Activated CD8-positive, alpha-beta memory T cell treated with anti-CD3 and anti-CD28 coated beads for 1 hour (primary cell): ENCODE measurements around the gene PEX13.
A peak's percentile ranks its signal among the peaks of the same experiment; 100 is the strongest.
"Not testable (repeated sequence)": the region's sequence is repeated elsewhere in the genome, so short reads cannot be mapped to it uniquely, and the experiment has no call there.

ENCODE experiments used
- DNase-seq, 2 donors: peaks; one replicate each; pipeline ENCODE4 v3.0.0-alpha.2; 2020; ENCODE audit warnings: low read depth in 1 of 2; ENCODE audit errors: extremely low read depth in 1 of 2

PEX13 gene, protein sequence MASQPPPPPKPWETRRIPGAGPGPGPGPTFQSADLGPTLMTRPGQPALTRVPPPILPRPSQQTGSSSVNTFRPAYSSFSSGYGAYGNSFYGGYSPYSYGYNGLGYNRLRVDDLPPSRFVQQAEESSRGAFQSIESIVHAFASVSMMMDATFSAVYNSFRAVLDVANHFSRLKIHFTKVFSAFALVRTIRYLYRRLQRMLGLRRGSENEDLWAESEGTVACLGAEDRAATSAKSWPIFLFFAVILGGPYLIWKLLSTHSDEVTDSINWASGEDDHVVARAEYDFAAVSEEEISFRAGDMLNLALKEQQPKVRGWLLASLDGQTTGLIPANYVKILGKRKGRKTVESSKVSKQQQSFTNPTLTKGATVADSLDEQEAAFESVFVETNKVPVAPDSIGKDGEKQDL

DNA sequence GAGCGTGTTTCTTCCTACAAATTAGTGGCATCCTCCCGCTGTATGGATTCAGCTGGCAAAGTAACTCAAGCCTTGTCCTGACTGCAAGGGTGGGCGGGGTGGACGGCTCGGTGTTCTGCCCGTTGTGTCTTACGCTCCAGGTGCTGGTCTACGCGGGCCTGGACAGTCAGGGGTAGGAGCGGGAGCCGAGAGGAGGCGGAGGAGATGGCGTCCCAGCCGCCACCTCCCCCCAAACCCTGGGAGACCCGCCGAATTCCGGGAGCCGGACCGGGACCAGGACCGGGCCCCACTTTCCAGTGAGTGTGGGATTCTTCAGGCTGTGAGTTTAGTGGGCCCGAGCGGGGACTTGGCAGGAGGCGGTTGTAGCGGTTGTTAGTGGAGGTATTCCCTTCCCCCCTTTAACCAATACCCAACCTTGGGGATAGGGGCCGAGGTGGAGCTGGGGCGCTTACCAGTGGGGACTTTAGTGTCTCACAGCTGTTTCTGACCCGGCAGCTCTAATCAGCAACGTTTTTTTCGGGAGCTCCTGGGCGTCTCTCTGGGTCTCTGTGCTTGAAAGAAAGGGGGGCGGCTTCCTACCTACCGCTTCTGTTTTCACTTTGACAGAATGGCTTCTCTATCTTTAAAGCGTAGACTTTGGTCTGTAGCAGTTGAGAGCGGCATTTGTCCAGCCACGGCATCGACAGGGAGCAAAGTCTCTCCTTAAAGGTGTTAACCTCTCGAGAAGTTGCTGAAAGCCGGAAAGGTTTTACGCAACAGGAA lies at the start of gene PEX13, which contains the start of gene PUS10:
Gene PEX13 (plus strand): TSS at position 165 of the 762 bp plus-strand sequence. CDS start 40 bp downstream, at position 205.
Gene PUS10 (minus strand): TSS at position 700 of the 762 bp plus-strand sequence. CDS start 6,365 bp downstream, outside the sequence.
- DNase-seq = peak; percentile 16 to 43

DNA sequence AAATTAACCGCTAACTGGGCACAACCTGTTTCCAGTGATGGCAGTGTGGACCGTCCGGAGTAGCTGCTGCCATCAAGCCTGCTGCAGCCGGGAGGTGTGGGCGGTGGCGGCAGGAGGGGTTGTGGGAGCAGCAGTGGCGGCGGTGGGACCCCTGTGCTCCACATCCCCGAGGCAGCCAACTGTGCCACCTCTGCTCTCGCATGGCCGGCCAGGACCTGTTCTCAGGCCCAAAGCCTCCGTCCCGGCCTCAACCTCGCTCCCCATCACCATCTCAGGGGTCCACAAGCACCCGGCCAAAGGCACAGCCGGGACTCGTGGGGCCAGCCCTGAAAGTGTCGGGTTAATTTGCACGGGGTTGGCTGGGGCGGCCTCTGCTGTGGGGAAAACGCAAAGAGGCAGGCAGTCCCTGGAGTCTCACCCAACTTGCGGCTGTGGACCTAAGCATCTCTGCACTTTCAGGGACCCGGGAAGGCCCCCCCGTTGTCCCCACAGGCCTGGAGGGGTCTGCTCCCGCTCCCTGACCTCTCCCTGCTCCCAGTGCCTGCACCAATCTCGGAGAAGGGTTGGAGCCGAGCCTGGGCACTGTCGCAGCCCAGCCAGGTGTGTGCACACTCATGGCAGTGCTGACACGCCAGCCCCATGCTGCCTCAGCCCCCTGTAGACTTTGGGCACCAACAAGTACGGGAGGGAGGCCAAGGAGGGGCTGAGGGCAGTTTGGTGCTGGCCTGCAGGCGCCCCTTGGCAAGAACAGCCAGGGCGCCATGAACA lies 44.4 kb upstream of the PEX13 start:
- no peak for DNase-seq

DNA sequence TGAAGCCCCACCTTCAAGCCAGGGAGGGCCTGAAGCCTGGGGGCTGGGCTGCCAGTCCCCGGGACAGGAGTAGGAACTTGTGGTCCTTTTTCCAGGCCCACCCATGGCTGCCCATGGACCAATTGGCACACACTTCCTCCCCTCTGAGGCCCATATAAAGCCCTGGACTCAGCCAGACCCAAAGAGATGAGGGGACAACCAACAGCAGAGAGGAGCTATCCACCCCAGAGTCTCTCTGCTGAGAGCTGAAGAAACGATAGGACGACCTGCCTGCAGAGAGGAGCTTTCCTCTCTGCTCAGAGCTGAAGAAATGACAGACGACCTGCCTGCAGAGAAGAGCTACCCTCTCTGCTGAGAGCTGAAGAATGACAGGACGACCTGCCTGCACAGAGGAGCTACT lies 43.8 kb upstream of the PEX13 start:
- no peak for DNase-seq

DNA sequence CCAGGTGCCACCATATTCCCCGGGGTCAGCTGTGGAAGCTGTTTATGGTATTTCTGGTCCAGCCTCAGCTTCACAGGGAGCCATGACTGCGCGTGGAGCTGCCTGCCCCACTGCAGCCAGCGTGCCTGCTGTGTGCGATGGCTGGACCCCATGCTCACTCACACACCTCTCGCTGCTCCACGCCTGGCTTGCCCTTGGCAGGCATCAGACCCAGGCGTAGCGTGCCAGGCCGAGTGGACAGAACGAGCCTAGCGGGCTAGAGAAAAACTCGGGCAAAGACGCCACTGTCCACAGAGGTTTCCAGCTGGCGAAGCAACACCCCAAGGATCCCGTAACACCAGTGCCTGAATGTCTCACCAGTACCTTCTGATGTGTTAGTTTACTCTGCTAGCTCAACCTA lies 42.9 kb upstream of the PEX13 start:
- DNase-seq = no peak

DNA sequence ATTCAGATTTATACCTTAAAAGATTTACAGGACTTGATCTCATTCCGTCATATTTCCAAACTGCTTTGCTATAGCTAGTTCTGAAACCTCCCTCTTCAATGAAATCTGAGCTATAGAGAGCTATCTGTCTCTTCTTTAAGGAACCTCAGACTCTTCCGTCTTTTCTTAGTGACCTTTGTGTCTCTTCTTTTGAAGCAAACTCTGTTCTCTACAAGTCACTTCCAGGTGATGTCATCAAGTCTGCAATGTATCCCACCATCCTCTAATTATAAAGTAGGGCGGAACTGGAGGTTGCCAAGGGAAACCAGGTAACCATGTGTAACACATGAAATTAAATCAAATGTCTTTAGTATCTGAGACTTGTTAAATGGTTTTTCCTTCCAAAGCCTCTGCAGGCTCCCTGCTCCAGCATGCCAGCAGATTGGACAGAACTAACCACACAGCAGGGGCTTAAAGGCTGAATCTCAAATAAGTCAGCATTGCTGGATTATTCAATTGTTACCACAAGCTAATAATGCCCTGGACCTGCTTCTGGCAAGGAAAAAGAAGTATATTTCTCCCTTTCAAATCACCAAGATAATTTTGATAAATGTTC lies 41.2 kb upstream of the PEX13 start:
- no peak for DNase-seq

DNA sequence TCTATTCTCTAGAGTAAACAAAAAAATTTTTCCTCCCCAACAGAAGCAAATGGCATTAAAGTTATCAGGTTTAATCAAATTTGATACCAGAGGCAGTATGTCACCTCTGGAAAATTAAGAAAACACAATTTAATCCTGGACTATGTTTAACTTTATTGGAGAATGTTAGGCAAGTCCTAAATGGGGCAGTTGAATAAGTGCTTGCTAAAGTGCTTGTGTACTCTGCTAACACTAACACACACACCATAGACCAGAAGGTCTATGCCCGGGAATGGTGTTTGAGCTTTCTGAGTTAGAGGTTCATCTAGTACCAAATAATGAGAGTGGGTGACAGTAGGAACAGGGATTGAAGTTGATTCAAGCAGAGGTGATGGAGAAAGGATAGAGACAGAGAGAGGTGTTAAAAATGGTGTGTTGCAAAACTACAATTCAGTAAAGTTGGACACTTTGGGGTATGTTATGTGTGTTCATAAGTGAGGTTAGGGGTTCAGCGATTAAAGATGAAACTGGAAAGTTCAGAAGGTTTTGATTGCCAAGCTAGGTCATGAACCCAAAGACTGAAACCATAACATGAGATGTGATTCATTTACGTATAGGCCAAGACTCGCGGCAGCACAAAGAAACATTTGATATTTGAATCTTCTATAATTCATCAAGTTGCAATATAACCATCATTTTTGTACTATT lies 40.5 kb upstream of the PEX13 start:
- DNase-seq = no peak

DNA sequence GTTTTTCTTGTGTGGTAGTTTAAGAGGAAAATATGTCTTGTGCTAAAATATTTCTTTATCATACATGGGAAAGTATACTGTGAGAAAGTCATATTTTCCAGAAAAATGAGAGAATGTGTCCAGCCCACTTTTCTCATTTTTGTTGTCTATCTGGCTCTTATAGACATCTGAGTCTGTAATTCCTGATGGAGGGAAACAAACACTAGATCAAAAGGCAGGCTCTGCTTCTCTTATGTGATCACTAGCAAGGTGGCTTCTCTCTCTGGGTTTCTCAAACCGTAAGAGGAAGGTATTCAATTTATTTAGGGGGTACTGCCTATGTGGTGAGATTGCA lies 40.0 kb upstream of the PEX13 start:
- no peak for DNase-seq

DNA sequence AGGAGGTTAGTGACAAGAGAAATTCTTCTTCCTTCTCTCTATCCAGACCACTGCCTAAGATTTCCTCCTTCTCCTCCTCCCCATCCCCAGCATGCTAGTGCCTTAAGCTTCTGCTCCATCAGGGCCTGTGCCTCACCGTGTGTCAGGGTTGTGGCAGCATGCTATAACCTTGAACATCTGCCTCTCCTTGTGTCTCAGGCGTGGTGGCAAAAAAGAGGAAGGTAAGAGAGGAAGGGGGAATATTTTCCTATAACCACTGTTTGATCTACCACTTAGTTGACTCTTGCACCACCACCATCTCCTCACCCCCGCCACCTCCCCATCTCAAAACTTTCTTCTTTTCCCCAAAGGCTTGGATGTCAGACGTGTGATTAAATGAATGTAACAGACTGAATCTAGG lies 38.3 kb upstream of the PEX13 start:
- no peak for DNase-seq

DNA sequence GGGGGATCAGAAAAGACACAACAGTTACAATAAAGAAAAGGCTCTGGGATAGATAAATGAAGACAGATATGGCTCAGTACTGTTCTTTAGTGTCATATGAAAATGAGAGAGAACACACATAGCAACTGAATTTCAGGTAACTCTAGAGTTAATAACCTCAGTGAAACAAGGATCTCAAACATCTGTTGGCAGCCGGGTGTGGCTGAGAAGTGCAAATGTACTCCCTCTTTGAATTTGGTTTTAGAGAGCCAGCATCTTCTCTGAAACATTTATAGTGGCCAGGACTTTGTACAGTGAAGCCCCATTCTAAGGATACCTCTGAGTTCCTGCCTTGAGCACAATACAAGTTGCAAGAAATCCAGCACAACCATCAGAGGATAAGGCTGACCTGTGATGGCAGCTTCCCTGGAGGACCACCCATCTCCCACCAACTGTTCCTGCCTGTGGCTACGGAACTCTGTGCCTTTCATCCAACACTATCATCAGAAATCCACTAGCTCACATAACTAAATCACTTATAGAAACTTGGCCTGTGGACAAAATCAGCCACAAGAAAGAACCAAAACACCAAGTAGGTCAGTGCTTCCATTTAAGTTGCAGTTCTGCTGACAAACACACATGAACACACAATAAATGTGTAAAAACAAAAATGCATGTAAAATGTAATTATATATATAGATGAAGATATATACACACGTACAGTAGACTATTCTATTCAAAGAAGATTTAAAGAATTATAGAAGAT lies 37.3 kb upstream of the PEX13 start:
- no peak for DNase-seq

DNA sequence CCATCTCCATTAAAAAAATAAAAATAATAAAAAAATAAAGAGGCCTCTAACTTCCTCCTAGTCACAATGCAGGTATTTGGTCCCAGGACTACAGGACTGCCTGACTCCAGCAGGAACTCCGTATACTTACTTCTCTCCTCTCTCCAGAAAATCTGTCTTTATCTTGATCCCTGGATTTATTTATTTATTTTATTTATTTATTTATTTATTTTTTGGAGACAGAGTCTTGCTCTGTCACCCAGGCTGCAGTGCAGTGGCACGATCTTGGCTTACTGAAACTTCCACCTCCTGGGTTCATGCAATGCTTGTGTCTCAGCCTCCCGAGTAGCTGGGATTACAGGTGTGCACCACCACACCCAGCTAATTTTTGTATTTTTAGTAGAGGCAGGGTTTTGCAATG lies 35.5 kb upstream of the PEX13 start:
- DNase-seq = not testable (repeated sequence)

DNA sequence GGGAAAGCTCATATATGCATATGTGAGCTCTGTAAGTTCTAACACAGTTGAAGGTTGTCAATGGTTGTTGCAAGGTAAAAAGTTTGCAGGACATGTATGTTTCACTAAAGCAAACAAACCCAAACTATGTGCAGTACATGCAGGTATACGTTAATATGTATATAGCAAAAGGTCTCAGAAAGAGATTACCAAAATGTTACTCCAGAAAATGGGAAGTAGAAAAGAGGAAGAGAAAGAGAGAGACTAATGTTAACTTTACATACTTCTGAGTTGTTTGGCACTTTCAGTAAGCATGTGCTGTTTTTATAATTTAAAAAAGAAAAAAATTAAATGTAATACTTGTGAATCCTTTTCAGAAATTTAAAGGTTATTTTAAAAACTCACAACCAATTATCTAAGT lies 32.8 kb upstream of the PEX13 start:
- DNase-seq = no peak

DNA sequence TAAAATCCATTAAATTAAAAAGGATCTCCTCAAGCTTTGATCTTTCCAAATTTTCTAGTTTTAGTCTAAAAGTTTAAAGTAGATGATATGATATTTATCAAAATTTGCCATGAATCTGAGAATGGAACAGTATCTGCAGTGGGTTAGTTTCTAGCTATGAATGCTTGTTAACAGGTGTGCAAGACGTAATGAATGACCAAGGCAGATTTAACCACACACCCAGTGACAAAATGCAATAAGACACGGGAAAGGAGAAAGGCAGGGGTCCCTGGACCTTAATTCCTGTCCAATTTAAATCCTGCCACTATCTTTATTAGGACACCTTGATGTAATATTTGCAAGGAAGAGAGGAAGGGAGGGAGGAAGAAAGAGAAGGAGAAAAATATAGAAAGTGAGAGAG lies 30.5 kb upstream of the PEX13 start:
- no peak for DNase-seq

DNA sequence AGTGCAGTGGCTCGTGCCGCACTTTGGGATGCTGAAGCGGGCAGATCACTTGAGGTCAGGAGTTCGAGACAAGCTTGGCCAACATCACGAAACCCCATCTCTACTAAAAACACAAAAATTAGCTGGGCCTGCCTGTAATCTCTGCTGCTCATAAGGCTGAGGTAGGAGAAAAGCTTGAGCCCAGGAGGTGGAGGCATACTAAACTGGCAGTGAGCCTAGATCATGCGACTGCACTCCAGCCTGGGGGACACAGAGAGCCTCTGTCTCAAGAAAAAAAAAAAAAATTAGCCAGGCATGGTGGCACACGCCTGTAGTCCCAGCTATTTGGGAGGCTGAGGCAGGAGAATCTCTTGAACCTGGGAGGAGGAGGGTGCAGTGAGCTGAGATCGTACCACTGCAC lies 29.9 kb upstream of the PEX13 start:
- DNase-seq = not testable (repeated sequence)

DNA sequence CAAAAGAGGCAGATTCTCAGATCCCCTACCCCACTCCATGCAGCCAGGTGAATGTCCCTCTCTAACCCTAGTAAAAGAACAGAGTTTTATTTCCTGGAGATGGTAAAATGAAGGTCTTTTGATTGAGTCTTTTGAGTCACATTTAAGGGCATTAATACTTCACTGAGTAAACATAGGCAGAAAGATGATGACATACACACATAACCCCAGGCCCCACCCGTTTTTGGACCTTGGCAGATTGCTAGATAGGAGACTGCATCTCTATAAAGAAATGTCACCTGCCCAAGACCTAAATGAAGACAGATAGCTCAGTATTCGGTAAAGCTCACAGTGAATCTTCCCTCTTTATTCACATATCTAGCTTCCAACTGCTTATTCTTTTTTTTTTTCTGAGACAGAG lies 28.3 kb upstream of the PEX13 start:
- DNase-seq = no peak

DNA sequence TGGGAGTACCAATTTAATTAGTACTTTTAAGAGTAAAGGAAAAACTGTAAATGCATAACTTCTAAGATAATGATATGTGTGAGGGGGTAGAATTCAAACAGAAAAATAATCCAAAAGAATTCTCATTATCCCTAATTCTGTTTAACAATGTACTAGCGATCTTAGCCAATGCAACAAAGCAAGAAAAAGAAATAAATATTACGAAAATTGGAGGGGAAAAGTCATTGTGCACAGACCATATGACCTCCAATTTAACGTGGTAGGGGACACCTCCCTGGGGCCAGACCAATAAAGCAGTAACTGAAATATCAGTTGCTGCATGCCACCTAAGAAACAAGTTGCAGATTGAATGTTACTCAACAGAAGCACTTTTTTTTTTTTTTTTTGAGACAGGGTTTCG lies 25.9 kb upstream of the PEX13 start:
- no peak for DNase-seq

DNA sequence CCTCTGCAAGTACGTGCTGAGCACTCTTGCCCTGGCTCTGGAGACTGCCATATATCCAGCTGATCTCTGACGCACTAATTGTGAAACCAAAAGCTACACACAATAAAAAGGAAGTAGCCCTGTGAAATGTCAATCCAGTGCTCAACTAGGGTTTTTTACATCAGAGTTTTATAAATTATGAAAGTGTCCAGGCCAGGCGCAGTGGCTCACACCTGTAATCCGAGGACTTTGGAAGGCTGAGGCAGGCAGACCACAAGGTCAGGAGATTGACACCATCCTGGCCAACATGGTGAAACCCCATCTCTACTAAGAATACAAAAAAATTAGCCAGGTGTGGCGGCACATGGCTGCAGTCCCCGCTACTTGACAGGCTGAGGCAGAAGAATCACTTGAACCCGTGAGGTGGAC lies 24.5 kb upstream of the PEX13 start:
- DNase-seq = no peak

DNA sequence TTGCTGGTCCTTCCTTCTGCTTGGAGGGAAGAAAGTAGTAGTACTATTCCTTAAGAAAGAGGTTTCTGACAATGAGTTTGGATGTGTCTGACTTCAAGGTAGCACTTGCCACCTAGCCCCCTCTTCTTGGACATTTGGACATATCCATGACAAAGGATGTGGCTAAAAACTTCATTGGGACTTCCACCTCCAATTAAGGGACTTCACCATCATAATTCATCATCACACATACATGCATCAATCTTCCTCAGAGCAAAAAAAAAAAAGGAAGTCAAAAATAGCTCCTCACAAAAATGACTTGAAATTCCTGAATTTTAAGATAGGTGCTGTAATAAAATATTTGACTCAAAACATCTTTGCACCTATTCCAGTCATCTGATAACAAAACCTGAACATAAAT lies 23.4 kb upstream of the PEX13 start:
- DNase-seq = no peak

DNA sequence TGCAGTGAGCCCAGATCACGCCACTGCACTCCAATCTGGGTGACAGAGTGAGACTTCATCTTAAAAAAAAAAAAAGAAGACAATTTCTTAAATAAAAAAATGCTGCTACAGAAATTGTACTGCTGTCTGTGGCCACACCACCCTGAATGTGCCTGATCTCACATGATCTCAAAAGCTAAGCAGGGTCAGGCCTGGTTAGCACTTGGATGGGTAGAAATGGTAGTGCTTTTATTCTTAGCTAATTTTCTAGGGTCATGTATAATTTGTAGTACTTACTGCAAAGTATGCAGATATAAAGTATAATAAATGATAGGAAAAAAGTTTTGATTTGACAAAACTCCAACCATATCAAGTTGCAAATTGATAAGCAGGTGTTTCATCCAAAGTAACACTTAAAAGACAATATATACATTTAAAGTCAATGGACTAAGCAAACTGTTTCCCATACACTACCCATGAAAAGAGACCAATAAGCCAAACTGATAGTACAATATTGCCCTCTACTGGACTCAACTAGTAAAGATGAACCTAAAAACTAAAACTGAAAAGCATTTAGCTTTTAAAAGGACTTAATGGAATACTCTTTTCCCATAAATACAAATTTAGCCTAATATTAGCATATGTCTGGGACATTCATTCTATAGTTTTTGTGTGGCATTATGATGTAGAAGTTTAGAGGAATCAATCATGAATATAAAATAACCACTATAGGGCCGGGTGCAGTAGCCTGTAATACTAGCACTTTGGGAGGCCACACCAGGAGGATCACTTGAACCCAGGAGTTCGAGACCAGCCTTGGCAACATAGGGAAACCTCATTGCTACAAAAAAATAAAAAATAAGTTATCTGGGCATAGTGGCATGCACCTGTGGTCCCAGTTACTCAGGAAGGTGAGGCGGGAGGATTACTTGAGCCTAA lies 18.6 kb upstream of the PEX13 start:
- no peak for DNase-seq

DNA sequence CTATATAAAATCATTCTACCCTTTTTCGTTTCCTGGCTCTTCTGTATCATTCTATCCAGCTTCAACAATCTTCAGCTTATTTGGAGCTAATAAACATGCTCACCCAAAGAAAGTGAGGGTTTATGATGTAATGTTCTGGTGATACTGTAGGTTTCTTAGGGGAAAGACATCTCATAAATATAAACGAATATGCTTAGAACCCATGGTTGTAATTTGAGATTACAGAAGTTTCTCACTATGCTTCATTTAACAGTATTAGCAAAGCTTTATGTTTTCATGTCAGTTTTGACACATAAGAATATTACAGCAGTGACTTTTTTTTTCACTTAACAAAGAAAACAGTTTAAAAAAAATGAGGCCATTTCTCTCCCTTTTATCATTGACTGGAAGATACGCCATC lies 11.8 kb upstream of the PEX13 start:
- DNase-seq = no peak
